Measurements from ENCODE around the gene QSOX2. TPM values are rescaled to one million over a fixed set of nuclear protein-coding genes. Genes with fewer than 3 reads are reported as not detected.

QSOX2 gene
- total and polyA plus RNA-seq, 8 donors = 6.8 to 19.1 (median 10.9) TPM

GRCh38 chr9:136201174-136201573 lies 44.4 kb downstream of the QSOX2 start:
- Histone ChIP-seq H3K4me1 (no peaks in the 10 kb centered on the region), H3K27me3 (peaks cover 0 to 43% (median 16%) of the 10 kb centered on the region in 4 donors), H3K27ac (no peak overlapping the region), H3K9me3 (no peaks in the 10 kb centered on the region), H3K36me3 (no peaks in the 10 kb centered on the region), H3K4me3 (no peak overlapping the region)
- TF ChIP-seq CTCF (IDR thresholded peaks at IDR 0.05) = no peak
- DNase-seq (no peak), FAIRE-seq (no peak), ATAC-seq (no peak)
- 47 to 49% methylated on average over 13 of the region's 13 CpGs for WGBS, 2 donors
- intact Hi-C loops (cut with DNase I) = no loop called here

GRCh38 chr9:136200424-136200823 lies 45.2 kb downstream of the QSOX2 start:
- ATAC-seq = no peak
- DNase-seq = peak in 1 of 6 donors; percentile 56
- 42 to 44% methylated on average over 19 of the region's 19 CpGs for WGBS, 2 donors
- H3K27me3 ChIP-seq = peaks cover 0 to 42% (median 16%) of the 10 kb centered on the region in 4 donors
- no peak for FAIRE-seq
- no peak overlapping the region for H3K27ac ChIP-seq
- intact Hi-C loops (cut with DNase I) = no loop called here
- no peaks in the 10 kb centered on the region for H3K4me1 ChIP-seq
- H3K4me3 ChIP-seq = no peak overlapping the region
- no peak for TF ChIP-seq CTCF (IDR thresholded peaks at IDR 0.05)
- H3K36me3 ChIP-seq = no peaks in the 10 kb centered on the region
- no peaks in the 10 kb centered on the region for H3K9me3 ChIP-seq

- DNase-seq = peak in 1 of 6 donors; percentile 50
- no peak for TF ChIP-seq CTCF (IDR thresholded peaks at IDR 0.05)
- no peaks in the 10 kb centered on the region for H3K9me3 ChIP-seq
- FAIRE-seq = no peak
- H3K4me1 ChIP-seq = no peaks in the 10 kb centered on the region
- ATAC-seq = no peak
- intact Hi-C loops (cut with DNase I) = no loop called here
- 8% methylated on average over 71 of the region's 71 CpGs for WGBS, 2 donors
- H3K36me3 ChIP-seq = no peaks in the 10 kb centered on the region
- H3K4me3 ChIP-seq = no peak overlapping the region
- H3K27ac ChIP-seq = no peak overlapping the region
- peaks cover 0 to 37% (median 15%) of the 10 kb centered on the region in 4 donors for H3K27me3 ChIP-seq
These were observed 46.0 kb downstream of the QSOX2 start for GRCh38 chr9:136199391-136200288.

- intact Hi-C loops (cut with DNase I) = no loop called here
- Histone ChIP-seq H3K36me3 (no peaks in the 10 kb centered on the region), H3K27me3 (peaks cover 0 to 40% (median 15%) of the 10 kb centered on the region in 4 donors), H3K27ac (no peak overlapping the region), H3K4me1 (no peaks in the 10 kb centered on the region), H3K4me3 (no peak overlapping the region), H3K9me3 (no peaks in the 10 kb centered on the region)
- no peak for TF ChIP-seq CTCF (IDR thresholded peaks at IDR 0.05)
- DNase-seq (peak in 1 of 6 donors; percentile 69), ATAC-seq (no peak), FAIRE-seq (no peak)
- WGBS, 2 donors = 2% methylated on average over 51 to 62 of the region's 62 CpGs
These were observed 47.0 kb downstream of the QSOX2 start for GRCh38 chr9:136198605-136199083.

Measured in pancreas (tissue), 10 donors.